ENCODE measurements around the gene RABGGTA. TPM values are rescaled to one million over a fixed set of nuclear protein-coding genes. Genes with fewer than 3 reads are reported as not detected.

Gene RABGGTA
- total RNA-seq, 2 experiments from 2014 or later, result 47.7 to 51.8 TPM

DNA sequence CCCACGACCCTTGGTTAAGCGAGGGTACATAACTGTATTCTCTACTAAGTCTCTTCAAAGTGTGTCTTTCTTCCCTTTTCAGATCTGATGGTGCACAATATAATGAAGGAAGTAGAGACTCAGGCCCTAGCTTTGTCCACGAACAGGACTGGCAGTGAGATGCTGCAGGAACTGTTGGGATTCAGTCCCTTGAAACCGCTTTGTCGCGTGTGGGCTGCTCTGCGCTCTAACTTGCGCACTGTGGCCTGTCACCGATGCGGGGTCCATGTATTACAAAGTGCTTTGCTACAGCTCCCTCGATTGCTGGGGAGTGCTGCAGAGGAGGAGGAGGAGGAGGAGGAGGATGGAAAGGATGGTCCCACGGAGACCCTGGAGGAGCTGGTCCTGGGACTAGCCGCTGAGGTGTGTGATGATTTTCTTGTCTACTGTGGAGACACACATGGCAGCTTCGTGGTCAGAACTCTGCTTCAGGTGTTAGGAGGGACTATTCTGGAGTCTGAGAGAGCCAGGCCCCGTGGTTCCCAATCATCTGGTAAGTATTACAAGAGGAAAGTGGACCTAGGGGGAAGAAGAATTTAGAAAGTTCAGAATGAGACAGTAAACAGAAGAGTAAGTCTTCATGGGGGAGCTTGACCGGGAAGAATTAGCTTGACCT is 29.1 kb upstream of the RABGGTA start:
- no peak for DNase-seq
- Mint-ChIP-seq H3K4me1 (ENCODE audit: low read depth) (peaks cover 53% of the 10 kb centered on the region), H3K27ac (peak overlapping the region; percentile 91), H3K9me3 (ENCODE audit: insufficient read depth) (no peaks in the 10 kb centered on the region), H3K36me3 (ENCODE audit: low read depth) (peaks cover 57% of the 10 kb centered on the region), H3K27me3 (ENCODE audit: low read depth) (no peaks in the 10 kb centered on the region), H3K4me3 (peak overlapping the region; percentile 91)
- POLR2A ChIA-PET, result interaction anchor here (0.7 to 7.0 kb wide), 16 partner anchors 8 to 185 kb away, joined by 3 to 73 read pairs (median 5); partner anchors contain the start of genes CHMP4A, CIDEB, GMPR2 and LTB4R
- CTCF ChIA-PET, result interaction anchor here (1.0 to 26.4 kb wide), 12 partner anchors 9 to 210 kb away, joined by 3 to 801 read pairs (median 10); partner anchors contain the start of genes CHMP4A, CIDEB, GMPR2 and KHNYN
- ATAC-seq, result no peak

DNA sequence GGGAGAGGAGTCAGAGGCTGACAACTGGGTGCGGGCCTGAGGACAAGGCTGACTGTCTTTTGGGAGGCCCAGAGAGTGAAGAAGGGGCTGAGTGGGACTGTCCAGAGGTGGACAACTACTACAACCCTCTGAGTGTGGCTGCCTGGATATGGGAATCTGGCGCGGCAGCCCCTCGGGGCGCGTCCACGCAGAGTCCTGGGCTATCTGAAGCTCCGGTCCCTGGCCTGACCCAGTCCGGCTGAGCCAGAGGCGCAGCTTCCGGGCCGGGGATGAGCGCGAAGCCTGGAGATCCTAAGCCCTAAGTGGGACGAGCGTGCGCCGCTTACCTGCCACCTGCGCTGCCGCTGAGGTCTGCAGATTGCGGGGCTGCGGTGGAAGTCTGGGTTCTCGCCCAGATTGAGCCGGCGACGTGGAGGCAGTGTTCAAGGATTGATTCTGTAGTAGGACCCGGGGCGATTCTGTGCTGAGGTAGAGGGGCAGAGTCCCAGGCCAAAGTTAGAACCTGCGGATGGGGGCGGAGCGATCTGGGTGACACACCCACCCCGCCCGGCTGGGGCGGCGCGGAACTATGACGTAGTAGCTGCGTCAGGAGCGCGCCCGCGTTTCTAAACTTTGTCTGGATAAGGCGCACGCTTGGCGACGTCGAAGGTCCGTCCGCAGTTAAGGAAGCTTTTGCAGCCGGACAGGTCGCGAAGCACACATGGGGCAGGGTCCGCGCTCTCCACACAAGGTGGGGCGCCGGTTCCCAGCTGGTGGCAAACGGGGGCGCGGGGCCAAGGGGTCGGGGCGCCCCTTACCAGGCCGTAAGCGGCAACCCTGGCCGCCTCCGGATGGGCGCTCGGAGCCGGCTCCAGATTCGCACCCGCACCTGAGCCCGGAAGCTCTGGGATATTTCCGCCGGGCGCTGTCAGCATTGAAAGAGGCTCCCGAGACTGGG is 28.1 kb upstream of the RABGGTA start, which contains the start of the genes DHRS1 and NOP9:
TSS of gene DHRS1 (minus strand) at position 526 of the 937 bp plus-strand sequence. CDS start 674 bp downstream, outside the sequence.
TSS of gene NOP9 (plus strand) at position 596 of the 937 bp plus-strand sequence. CDS start at position 701, 105 bp downstream.
- Mint-ChIP-seq H3K27me3 (ENCODE audit: low read depth) (no peaks in the 10 kb centered on the region), H3K9me3 (ENCODE audit: insufficient read depth) (no peaks in the 10 kb centered on the region), H3K4me3 (peak within 1 kb of the TSS; percentile 91), H3K4me1 (ENCODE audit: low read depth) (peaks cover 53% of the 10 kb centered on the region), H3K36me3 (ENCODE audit: low read depth) (peaks cover 54% of the 10 kb centered on the region), H3K27ac (peak within 1 kb of the TSS; percentile 91)
- POLR2A ChIA-PET, result interaction anchor here (0.7 to 7.0 kb wide), 19 partner anchors 9 to 184 kb away, joined by 3 to 73 read pairs (median 5); partner anchors contain the start of genes CHMP4A, CIDEB, GMPR2 and IRF9
- CTCF ChIA-PET, result interaction anchor here (0.9 to 26.4 kb wide), 14 partner anchors 9 to 210 kb away, joined by 3 to 801 read pairs (median 6); partner anchors contain the start of genes CHMP4A, CIDEB, GMPR2 and KHNYN
- DNase-seq (peak; percentile 94), ATAC-seq (peak; percentile 83)

DNA sequence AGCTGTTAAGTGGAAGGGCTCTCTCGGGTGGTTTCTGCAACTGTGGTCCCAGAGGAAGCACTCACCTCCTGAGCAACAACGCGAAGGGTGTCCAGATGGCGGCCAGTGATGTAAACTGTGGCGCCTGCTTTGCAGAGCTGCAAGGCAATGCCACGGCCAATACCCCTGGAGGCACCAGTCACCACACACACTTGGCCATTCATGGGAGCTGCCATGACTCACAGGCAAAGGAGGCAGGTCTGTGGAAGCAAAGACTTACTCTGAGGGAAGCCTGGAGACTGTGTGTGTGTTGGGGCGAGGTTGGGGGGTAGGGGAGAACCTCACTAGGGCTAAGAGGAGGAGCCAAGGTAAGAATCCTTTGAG is 27.5 kb upstream of the RABGGTA start:
- peak overlapping the region; percentile 91 for H3K4me3 Mint-ChIP-seq
- ATAC-seq (peak; percentile 10), DNase-seq (peak; percentile 36)
- peaks cover 53% of the 10 kb centered on the region for H3K36me3 Mint-ChIP-seq (ENCODE audit: low read depth)
- H3K4me1 Mint-ChIP-seq (ENCODE audit: low read depth), result peaks cover 53% of the 10 kb centered on the region
- CTCF ChIA-PET, result interaction anchor here (0.9 to 26.4 kb wide), 9 partner anchors 8 to 190 kb away, joined by 3 to 801 read pairs (median 14); partner anchors contain the start of genes CHMP4A, CIDEB, GMPR2 and KHNYN
- H3K9me3 Mint-ChIP-seq (ENCODE audit: insufficient read depth), result no peaks in the 10 kb centered on the region
- H3K27ac Mint-ChIP-seq, result peak overlapping the region; percentile 91
- POLR2A ChIA-PET, result interaction anchor here (0.8 to 7.0 kb wide), 10 partner anchors 10 to 137 kb away, joined by 3 to 73 read pairs (median 8); partner anchors contain the start of genes CIDEB, GMPR2, IRF9 and MDP1
- no peaks in the 10 kb centered on the region for H3K27me3 Mint-ChIP-seq (ENCODE audit: low read depth)

DNA sequence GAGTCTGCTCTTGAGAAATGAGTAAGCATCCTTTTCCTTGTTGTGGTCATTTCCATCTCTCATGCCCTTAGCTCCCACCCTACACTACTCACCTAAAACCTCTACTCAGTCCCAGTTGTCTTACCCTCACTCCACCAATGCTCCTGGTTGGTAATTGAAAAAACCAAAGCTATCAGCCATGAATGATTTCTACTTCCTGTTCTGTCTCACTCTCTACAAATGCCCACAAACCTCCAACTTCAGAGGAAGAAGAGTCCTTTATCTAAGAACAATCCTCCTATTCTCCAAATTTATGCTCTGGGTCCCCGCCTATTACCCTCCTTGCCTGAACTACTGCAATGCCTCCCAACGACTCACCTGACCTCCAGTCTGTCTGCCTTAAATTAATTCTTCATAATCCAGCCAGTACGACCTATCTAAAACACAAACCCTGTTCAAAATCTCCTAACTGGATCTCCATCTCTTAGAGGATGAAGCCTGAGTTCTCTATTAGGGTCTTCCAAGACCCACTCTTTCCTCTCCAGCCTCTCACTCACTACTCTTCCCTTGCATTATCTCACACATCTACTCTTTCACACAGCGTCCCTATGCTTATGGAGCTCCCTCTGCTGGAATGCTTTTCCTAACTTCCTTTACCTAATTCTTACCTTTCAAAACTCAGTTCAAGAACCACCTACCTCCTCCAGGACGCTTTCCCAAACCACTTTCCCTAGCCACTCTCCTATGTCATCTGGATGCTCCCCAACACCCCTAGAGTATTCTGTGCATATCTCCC is 26.0 kb upstream of the RABGGTA start:
- no peak for DNase-seq
- POLR2A ChIA-PET, result interaction anchor here (0.7 to 7.0 kb wide), 14 partner anchors 10 to 136 kb away, joined by 3 to 73 read pairs (median 4); partner anchors contain the start of genes CHMP4A, CIDEB, IRF9 and LTB4R2
- H3K36me3 Mint-ChIP-seq (ENCODE audit: low read depth), result peaks cover 48% of the 10 kb centered on the region
- H3K4me3 Mint-ChIP-seq, result peak overlapping the region; percentile 17
- no peaks in the 10 kb centered on the region for H3K9me3 Mint-ChIP-seq (ENCODE audit: insufficient read depth)
- ATAC-seq, result peak; percentile 3
- H3K4me1 Mint-ChIP-seq (ENCODE audit: low read depth), result peaks cover 53% of the 10 kb centered on the region
- CTCF ChIA-PET, result interaction anchor here (0.6 to 26.4 kb wide), 28 partner anchors 11 to 189 kb away, joined by 3 to 801 read pairs (median 5); partner anchors contain the start of genes CHMP4A, CIDEB, DCAF11 and EMC9
- peak overlapping the region; percentile 89 for H3K27ac Mint-ChIP-seq
- H3K27me3 Mint-ChIP-seq (ENCODE audit: low read depth), result no peaks in the 10 kb centered on the region

DNA sequence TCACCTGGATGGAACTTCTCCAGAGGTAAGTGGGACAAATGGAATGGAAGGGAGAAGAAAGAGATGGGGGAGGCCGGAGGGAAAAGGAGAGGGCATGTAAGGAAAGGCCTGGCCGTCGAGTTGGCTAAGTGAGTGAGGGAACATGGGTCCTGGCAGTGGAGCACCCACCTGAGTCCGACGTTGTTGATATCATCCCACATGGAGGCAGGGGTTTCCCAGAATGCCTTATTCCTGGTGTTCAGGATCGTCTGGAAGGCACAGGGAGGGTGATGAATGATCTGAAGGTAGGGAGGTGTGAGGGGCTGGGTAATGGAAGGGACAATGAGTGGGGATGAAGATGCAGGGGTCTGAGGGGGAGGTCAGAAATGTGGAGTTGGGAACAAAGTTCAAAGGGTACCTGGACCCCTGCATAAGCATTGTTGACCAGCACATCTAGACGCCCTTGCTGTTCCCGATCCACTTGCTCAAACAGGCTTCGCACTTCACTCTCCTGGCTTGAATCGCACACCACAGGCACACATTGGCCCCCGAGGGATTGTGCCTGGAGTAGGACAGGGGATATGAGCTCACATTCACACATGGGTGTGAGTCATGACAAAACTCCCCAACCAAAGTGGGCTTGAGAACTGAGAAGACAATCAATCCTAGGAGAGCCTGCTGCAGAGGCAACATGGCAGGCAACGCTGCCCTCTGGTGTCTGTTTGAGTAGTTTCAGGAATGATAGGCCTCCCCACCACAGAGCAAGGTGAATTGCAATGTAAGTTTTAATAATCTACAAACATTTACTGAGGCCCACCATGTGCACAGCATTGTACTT is 25.2 kb upstream of the RABGGTA start:
- ATAC-seq (peak; percentile 57), DNase-seq (peak; percentile 84)
- peaks cover 48% of the 10 kb centered on the region for H3K4me1 Mint-ChIP-seq (ENCODE audit: low read depth)
- no peak overlapping the region for H3K4me3 Mint-ChIP-seq
- H3K36me3 Mint-ChIP-seq (ENCODE audit: low read depth), result peaks cover 48% of the 10 kb centered on the region
- H3K9me3 Mint-ChIP-seq (ENCODE audit: insufficient read depth), result no peaks in the 10 kb centered on the region
- CTCF ChIA-PET, result interaction anchor here (0.6 to 26.4 kb wide), 29 partner anchors 10 to 201 kb away, joined by 3 to 801 read pairs (median 5); partner anchors contain the start of genes CHMP4A, CIDEB, DCAF11 and EMC9
- H3K27me3 Mint-ChIP-seq (ENCODE audit: low read depth), result no peaks in the 10 kb centered on the region
- POLR2A ChIA-PET, result interaction anchor here (0.7 to 7.0 kb wide), 10 partner anchors 11 to 101 kb away, joined by 3 to 73 read pairs (median 4); partner anchors contain the start of genes CIDEB, LTB4R2, TINF2 and TM9SF1
- H3K27ac Mint-ChIP-seq, result peak overlapping the region; percentile 89

DNA sequence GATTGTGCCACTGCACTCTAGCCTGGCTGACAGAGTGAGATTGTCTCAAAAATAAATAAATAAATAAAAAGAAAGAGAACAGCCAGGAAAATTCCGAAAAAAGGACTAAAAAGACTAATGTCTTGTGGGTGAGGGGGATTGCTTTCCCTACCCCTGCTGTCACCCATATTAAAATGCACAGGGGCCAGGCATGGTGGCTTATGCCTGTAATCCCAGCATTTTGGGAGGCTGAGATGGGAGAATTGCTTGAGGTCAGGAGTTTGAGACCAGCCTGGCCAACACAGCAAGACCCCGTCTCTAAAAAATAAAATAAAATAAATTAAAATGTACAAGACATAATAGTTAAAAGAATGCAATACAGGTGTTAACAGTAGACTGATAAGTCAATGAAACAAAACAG is 22.1 kb upstream of the RABGGTA start:
- DNase-seq (no peak), ATAC-seq (no peak)
- ChIA-PET CTCF (interaction anchor here (0.9 to 26.4 kb wide), 6 partner anchors 14 to 51 kb away, joined by 3 to 801 read pairs (median 8); partner anchors contain the start of genes GMPR2, NEDD8, RABGGTA and TINF2), POLR2A (no interaction called here)
- Mint-ChIP-seq H3K9me3 (ENCODE audit: insufficient read depth) (no peaks in the 10 kb centered on the region), H3K4me3 (no peak overlapping the region), H3K27me3 (ENCODE audit: low read depth) (no peaks in the 10 kb centered on the region), H3K27ac (no peak overlapping the region), H3K4me1 (ENCODE audit: low read depth) (peaks cover 46% of the 10 kb centered on the region), H3K36me3 (ENCODE audit: low read depth) (peaks cover 63% of the 10 kb centered on the region)

DNA sequence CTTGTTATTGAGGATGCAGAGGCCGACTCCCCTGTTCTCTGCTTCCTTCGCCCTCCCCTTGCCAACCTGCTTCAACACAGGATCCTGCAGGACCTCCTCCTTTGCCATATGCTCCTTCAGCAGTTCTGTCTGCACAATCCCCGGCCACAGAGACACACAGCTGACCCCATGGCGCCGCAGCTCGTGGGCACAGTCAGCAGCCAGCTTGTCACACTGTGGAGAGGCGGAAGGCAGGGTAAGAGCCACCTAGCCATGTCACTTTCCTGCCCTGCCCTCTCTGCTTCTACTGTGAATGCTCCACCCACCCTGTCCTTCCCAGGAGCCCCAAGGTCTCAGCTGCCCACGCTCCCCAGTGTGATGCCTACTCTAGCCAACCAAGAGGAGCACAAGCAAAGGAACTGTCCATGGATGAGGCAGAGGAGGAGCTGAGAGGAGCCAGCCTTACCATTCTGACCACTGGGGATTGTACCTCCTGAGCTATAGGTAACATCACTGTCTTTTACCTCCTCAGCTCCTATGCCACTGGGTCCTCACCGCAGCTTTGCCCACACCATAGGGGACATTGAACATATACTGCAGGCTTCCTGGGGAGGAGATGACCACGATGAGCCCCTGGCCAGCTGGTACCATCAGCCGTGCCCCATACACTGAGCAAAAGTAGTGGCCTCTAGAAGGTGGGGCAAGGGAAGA is 20.9 kb upstream of the RABGGTA start:
- no peak overlapping the region for H3K27ac Mint-ChIP-seq
- ChIA-PET POLR2A (interaction anchor here (1.0 kb wide), 1 partner anchor 20 kb away, joined by 3 read pairs; the partner anchor contains the start of gene RABGGTA), CTCF (interaction anchor here (1.2 to 26.4 kb wide), 8 partner anchors 13 to 139 kb away, joined by 3 to 801 read pairs (median 6); partner anchors contain the start of genes GMPR2, NEDD8, RABGGTA and TINF2)
- no peaks in the 10 kb centered on the region for H3K27me3 Mint-ChIP-seq (ENCODE audit: low read depth)
- ATAC-seq (no peak), DNase-seq (no peak)
- peaks cover 68% of the 10 kb centered on the region for H3K36me3 Mint-ChIP-seq (ENCODE audit: low read depth)
- no peaks in the 10 kb centered on the region for H3K9me3 Mint-ChIP-seq (ENCODE audit: insufficient read depth)
- peaks cover 44% of the 10 kb centered on the region for H3K4me1 Mint-ChIP-seq (ENCODE audit: low read depth)
- H3K4me3 Mint-ChIP-seq, result no peak overlapping the region

DNA sequence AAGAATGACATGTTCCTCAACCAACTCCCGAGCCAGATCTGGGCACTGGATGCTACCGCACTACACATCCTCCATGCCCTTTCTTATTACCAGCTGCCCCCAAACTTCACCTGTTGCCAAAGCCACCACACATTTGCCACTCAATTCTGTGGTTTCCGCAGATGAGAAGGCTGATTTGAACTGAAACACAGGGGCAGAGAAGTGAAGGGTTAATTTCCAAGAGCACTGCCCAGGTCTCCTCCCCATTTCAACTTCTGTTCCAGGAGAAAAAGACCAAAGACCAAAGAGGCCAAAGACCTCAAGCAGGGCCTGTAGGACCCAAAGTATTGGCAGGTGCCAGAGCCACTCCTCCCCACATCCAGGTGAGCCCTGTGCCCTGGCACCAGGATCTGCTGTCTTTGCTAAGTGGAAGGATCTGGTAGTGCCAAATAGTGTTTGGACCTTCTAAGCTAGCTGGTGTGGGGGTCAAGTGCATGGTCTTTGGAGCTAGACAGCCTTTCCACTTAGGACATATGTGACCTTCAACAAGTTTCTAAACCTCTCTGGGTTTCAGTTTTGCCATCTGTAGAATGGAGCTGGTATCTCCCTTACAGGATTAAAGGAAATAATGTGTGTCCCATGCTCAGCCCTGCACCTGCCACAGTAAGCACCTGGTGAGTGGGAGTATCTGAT is 20.2 kb upstream of the RABGGTA start:
- POLR2A ChIA-PET, result interaction anchor here (0.9 kb wide), 1 partner anchor 78 kb away, joined by 4 read pairs; the partner anchor contains the start of gene CHMP4A

DNA sequence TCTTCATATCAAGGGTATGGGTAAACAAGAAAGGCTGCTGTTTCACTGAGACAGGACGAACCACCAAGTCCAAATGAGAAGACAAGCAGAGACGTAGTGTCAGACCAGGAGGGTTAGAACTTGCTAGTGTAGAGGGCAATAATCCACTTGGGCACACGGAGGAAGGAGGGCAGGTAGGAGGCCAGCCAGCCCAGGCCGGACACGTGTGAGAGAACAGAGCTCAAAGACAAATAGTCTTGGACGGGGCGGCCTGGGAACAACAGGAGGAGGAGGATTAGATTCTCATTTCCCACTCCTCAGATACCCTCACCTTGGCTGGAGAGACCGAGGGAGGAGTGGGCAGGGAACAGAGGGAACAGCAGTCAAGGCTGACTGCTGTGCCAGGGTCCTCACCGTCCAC is 19.3 kb upstream of the RABGGTA start:
- ChIA-PET POLR2A (interaction anchor here (0.9 to 2.8 kb wide), 7 partner anchors 9 to 141 kb away, joined by 3 to 12 read pairs (median 4); partner anchors contain the start of genes CHMP4A and TINF2), CTCF (interaction anchor here (0.6 to 26.4 kb wide), 13 partner anchors 8 to 141 kb away, joined by 3 to 801 read pairs (median 5); partner anchors contain the start of genes CIDEB, GMPR2, LTB4R and LTB4R2)
- DNase-seq (no peak), ATAC-seq (no peak)
- Mint-ChIP-seq H3K4me3 (no peak overlapping the region), H3K4me1 (ENCODE audit: low read depth) (peaks cover 28% of the 10 kb centered on the region), H3K27ac (no peak overlapping the region), H3K27me3 (ENCODE audit: low read depth) (no peaks in the 10 kb centered on the region), H3K36me3 (ENCODE audit: low read depth) (peaks cover 57% of the 10 kb centered on the region), H3K9me3 (ENCODE audit: insufficient read depth) (no peaks in the 10 kb centered on the region)

More for the DNA sequence above, 20.2 kb upstream of the RABGGTA start:
- Mint-ChIP-seq H3K4me3 (no peak overlapping the region), H3K36me3 (ENCODE audit: low read depth) (peaks cover 66% of the 10 kb centered on the region), H3K27ac (no peak overlapping the region), H3K27me3 (ENCODE audit: low read depth) (no peaks in the 10 kb centered on the region), H3K4me1 (ENCODE audit: low read depth) (peaks cover 37% of the 10 kb centered on the region), H3K9me3 (ENCODE audit: insufficient read depth) (no peaks in the 10 kb centered on the region)
- no peak for DNase-seq
- CTCF ChIA-PET, result interaction anchor here (0.5 to 26.4 kb wide), 8 partner anchors 12 to 140 kb away, joined by 3 to 801 read pairs (median 4); partner anchors contain the start of genes GMPR2, NEDD8, RABGGTA and TINF2
- ATAC-seq, result no peak
